ENCODE results near the gene PCED1A.
"Not testable (repeated sequence)": the region's sequence is repeated elsewhere in the genome, so short reads cannot be mapped to it uniquely, and the experiment has no call there.

Gene PCED1A

DNA sequence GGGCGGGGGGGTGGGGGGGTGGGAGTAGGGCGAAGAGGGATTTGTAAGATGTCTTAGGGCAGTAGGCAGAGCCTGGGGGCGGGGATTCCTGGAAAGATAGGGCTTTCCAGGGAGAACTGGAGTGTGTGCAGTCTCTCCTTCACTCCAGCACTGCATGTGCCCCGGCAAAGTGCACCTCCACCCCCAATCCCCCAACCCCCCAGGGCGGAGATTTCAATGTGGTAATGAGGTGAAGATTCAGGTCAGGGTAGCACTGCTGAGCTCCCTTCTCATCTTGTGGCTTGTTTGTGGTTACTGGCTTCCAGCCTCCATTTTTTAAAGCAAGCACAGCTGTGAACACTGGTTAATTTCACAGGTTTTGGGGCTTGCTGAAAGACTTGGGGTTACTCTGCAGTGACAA, 18.4 kb downstream of the PCED1A start:
- DNase-seq, result no peak

DNA sequence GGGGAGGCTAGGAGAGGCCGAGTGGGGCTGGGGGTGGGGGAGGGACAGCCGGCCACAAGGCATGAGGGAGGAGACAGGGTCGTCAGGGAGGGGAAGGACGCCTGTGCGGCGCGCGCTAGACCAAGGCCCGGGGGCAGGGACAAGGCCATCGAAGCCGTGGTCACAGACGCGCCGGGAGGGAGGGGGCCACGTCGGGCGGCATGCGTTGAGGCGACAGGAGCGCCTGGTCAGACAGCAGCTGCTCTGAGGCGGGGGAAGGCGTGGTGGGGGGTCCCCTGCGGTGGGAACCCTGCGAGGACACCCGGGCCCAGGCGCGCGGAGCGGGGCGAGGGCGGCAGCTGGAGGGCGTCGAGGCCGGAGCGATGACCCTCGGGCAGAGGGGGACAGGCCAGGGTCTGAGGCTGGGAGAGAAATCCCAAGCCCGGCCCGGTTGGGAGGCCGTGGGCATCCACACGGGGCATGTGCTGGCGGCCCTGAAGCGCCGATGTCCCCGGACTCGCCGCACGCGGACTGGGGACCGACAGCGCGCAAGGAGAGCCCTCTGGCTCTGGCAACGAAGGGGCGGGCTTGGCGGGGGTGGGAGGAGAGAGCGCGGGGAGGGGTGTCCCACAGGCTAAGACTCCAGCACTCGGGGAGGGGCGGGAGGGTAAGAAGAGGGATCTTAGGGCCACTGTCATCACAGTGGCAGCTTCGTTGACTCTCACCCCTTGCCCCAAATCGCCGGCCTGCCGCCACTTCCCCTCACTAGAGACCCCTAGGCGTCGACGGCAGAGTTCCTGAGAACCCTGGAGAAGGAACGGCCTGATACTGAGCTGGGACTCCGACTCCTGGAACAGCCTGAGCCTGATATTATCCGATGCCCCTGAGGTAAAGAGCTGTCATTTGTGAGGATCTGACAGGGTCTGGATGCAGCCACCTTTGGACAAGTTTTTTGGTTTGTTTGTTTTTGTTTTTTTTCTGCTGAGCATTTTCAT, 19.3 kb downstream of the PCED1A start:
- no peak for DNase-seq

DNA sequence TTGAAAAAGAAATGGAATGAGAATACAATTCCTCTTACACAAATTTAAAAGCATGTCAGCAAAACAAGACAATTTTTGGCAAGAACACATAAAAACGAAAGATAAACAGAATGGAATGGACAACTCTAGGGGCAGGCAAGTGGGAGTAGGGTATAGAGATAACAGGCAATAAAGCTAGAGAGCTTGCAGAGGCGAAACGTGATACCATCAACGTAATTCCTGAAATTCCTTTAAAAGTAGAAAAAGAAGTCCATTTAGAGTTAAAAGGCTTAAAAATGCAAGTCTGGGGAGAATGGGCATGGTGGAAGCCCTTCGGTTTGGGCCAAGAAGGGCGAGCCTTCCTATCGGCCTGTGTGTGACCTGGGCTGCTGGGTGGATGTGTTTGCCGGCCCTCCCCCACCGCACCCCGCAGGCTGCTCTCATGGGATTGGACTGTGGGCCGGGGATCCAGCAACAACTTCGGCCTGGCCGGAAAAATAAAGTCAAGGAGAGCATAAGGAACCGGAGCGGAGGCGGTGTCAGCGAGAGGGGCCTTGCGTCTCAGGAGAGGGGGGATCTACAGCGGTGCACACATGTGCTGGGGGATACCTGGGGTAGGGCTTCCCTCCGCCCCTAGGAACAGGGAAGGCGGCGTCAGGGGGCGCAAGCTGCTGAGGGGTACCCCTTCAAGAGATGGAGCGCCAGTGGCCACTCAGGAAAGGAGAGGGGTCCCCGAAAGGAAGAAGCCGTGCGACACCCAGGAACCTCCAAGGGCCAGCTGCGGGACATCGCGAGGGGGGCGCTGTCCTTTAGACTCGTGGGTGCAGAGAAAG, 20.2 kb downstream of the PCED1A start:
- DNase-seq, result no peak

DNA sequence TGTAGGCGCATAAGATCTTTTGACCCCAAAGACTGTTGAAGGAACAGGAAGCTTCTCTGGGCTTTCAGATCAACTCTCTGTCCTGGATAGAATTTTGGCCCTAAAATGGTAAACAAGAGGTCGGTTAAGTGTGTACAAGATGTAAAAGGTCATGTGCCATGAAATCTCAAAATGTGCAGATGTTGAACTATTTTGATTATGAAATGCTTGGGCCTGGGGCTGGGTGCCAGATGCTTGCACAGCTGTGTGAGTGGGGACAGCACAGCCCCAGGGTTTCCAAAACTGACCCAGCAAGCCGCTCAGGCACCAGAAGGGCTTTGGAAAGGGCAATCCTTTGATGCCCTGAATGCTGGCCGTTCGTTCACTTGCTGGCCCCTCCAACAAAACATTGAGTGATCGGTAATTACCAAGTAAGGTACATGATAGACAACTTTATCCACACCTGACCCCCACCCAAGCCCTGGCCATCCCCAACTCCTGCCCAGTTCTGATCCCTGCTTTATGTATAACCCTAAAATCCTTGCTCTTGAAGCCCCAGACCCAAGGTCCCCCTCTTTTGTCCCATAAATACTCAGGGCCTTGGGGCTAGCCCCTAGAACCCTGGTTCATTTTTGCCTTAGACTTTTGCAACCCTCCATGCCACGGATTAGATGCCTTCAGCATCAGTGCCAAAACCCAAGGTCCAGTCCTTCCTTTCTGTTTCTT, 22.4 kb downstream of the PCED1A start:
- no peak for DNase-seq

DNA sequence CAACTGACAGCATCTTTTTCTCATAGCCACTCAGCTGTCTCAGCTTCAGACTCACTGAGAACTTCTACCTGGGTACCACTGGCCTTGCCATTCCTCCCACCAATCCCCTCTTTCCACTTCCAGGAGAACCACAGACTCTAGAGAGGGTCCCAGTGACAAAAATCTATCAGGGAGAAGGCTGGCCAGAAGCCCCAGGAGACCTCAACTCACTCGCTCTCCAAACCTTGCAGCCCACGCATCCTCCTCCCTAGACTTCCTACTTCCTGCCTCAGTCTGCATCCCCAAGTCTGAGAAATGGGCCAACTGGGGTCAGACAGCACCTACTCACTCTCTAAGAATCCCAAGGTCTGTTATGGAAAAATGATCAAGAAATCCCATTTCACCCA, 23.1 kb downstream of the PCED1A start:
- DNase-seq, result no peak

DNA sequence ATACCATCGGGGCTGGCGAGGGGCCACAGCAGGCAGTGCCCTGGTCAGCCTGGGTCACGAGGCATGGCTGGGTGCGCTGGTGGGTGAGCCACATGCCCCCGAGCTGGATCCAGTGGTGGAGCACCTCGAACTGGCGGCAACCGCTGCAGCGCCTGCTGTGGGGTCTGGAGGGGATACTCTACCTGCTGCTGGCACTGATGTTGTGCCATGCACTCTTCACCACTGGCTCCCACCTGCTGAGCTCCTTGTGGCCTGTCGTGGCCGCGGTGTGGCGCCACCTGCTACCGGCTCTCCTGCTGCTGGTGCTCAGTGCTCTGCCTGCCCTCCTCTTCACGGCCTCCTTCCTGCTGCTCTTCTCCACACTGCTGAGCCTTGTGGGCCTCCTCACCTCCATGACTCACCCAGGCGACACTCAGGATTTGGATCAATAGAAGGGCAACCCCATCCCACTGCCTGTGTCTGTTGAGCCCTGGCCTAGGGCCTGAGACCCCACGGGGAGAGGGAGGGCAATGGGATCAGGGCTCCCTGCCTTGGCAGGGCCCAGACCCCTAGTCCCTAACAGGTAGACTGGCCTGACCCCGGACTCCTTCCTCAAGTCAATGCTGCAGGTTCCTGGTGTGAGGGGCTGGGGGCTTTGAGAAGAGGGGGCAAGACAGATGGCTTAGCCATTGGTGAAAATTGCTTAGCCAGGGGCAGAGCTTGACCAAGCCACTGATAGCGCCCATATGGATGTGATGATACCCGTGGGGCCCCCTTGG, 23.7 kb downstream of the PCED1A start:
- no peak for DNase-seq

DNA sequence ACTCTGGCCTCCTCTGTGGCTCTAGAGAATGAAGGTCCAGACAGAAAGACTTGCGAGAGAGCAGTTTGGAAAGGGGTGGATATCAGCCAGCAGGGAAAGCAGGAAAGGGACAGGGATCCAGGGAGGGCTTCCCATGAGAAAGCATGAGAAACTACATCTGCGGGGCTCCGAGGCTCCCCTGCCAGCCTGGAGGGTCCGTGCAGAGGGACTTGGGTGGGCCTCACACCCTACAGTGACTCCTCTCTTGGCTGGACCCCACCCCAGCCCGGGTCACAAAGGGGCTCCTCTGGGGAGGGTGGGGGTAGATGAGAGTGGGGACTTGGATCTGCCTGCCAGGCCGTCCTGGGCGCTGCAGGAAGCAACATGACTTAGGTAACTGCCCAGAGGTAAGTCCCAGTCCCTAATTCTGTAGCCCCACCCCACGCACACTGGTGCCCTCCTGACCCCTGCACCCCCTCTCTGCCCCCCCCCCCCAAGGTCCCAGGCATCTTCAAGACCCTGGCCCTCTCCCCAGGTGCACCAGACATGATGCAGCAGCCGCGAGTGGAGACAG, 24.3 kb downstream of the PCED1A start, which contains the start of gene TMEM239:
TSS of gene TMEM239 (plus strand) at position 335 of the 553 bp plus-strand sequence. CDS start at position 526, 191 bp downstream.
- no peak for DNase-seq

DNA sequence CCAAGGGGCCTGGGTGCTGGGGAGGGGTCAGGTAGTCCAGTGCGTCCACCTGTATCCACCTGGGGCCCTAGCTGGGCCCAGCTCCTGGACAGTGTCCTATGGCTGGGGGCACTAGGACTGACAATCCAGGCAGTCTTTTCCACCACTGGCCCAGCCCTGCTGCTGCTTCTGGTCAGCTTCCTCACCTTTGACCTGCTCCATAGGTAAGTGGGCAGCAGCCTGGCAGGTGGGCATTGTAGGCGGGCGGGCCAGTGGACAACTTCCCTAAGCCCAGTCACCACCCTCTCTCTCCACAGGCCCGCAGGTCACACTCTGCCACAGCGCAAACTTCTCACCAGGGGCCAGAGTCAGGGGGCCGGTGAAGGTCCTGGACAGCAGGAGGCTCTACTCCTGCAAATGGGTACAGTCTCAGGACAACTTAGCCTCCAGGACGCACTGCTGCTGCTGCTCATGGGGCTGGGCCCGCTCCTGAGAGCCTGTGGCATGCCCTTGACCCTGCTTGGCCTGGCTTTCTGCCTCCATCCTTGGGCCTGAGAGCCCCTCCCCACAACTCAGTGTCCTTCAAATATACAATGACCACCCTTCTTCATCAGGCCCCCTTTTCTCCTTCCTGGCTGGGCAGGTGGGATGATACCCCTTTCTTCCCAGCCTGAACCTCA, 25.1 kb downstream of the PCED1A start:
- no peak for DNase-seq

DNA sequence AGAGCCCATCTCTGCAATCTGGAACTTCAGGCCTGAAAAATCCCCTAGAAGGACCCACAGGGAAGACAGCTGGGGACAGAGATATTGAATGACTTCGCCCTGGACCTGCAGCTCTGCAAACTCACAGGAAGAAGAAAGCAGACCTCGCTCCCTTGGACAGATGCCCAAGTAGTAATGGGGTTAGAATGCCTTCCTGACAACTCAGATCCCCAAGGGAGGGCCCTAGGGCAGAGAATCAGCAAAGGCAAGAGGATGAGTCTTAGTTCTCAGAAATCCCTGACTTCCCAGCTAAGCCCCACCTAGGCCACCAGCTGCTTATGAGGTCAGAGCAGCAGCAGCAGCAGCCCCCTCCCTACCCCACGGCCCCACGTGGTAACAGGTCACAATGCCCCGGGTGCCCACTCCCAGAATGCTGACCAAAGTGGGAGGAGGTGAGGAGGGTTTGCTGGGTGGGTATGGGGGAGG, 25.8 kb downstream of the PCED1A start, which contains the start of gene C20orf141:
TSS of gene C20orf141 (plus strand) at position 401 of the 465 bp plus-strand sequence. CDS start 198 bp downstream, outside the sequence.
- DNase-seq, result no peak

DNA sequence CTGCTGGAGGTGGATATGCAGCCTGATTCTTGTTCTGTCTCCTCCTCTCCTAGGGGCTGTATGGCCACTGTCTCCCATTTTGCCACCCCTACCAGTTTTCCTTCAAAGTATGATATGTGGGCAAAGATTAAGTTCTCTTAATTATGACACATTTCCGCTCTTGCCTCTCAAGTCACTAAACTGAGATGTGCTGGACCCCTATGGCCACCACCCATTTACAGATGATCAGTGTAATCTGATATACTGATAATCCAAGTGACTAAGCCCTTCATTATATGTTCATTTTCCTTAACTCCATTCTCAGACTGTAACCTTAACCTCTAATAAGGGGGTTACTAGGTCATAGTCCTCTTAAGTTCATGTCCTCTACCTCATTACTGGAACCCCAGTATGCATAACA, 26.4 kb downstream of the PCED1A start:
- no peak for DNase-seq

DNA sequence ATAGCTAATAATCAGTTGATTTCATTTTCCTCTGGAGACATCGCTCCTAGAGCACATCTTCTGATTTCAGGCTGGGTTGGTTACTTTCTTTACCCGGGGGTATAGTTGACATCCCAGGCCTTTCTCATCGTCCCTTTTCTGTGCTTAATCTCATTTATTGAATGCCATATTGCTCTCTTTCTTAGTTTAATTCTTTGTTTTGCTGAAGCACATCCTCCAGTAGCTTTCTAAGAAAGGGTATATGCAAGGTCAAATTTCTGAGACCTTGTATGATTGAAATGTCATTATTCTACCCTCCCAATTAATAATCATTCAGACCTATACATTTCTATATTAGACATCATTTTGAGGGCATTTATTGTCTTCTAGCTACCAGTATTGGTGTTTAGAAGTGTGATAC, 28.3 kb downstream of the PCED1A start:
- DNase-seq, result no peak

DNA sequence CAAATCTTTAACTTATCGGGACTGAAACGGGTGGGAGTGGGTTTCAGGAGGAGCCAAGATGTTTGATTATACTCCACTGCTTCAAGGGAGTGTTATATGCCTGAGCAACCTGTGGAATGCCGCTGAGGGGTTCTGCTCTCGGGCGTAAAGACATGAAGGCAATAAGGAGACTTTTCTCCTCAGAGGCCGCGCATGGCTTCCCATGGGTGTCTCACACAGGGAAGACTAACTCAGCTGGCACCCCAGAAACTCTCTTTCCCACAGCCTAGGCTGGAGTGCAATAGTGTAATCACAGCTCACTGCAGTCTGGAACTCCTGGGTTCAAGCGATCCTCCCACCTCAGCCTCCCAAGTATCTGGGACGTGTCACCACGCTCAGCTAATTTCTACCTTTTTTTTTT, 30.8 kb downstream of the PCED1A start:
- no peak for DNase-seq

DNA sequence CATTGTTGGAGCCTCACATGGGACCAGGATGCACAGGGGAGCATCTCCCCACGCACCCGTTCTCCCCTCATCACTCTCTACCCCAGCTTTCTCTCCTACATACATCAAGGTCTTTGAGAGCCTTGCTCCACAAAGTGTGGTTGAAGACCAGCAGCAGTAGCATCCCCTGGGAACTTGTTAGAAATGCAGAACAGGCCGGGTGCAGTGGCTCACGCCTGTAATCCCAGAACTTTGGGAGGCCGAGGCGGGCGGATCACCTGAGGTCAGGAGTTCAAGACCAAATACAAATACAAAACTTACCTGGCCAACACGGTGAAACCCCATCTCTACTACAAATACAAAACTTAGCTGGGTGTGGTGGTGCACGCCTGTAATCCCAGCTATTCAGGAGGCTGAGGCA, 32.5 kb downstream of the PCED1A start:
- not testable (repeated sequence) for DNase-seq

DNA sequence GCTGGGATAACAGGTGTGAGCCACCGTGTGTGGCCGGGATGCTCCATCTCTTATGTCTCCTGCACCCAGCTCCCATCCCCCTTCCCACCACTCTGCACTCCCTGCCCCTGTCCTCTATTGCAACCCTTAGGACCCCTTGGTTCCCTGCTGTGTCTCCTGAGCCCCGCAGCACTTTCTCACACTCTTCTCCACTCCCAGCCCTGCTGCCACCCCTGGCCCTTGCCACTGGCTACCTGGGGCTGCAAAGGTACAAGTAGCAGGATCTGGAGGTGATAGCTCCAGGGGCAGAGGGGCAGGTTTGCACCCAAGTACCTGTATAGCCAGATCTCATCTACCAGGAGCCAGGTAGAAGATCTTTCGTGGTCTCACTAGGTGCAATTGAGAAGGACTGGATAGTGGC, 33.4 kb downstream of the PCED1A start:
- no peak for DNase-seq

DNA sequence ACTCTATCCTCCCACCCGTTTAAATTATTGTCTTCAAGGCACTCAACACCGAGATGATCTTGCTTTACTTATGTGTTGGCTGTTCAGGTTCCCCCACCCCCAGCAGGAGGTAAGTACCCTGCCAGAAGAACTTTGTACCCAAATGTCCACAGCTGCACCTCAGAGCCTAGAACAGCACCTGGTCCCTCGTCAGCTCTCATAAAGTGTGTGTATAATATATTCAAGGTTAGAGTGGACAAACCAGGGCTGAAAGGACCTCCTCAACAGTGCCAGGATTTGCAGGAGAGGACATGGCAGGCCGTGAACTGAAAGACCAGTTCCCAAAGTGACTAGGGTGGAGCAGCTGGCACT, 34.1 kb downstream of the PCED1A start:
- DNase-seq, result no peak

DNA sequence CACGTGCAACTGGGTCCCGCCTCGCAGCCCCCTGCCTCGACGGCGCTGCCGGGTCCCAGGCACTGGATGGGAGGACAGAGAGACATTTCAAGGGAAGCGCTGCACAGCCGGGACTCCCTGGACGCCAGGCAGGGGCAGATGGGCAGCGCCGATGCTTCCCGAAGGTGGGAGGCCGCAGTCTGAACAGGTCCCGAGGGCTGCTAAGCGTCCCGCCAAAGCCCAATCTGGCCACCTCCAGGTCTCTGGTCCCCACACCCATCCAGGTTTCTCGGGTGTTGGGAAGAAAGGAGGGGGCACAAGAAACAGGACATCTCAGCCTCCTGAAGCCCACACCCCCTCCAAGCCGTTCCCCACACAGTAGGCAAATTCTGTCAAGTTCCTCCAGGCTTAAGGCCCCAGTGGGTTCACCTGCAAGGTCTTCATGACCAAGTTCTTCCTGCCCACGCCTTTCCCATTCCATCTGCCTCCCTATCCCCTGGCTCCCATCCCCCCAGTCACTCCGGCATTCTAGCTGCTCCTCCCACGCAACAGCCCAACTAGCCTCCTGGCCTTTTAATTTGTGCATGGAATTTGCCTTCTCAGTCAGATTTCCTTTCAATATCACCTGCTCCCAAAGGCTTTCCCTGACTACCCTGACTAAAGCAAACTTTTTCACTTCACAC, 34.6 kb downstream of the PCED1A start:
- no peak for DNase-seq

DNA sequence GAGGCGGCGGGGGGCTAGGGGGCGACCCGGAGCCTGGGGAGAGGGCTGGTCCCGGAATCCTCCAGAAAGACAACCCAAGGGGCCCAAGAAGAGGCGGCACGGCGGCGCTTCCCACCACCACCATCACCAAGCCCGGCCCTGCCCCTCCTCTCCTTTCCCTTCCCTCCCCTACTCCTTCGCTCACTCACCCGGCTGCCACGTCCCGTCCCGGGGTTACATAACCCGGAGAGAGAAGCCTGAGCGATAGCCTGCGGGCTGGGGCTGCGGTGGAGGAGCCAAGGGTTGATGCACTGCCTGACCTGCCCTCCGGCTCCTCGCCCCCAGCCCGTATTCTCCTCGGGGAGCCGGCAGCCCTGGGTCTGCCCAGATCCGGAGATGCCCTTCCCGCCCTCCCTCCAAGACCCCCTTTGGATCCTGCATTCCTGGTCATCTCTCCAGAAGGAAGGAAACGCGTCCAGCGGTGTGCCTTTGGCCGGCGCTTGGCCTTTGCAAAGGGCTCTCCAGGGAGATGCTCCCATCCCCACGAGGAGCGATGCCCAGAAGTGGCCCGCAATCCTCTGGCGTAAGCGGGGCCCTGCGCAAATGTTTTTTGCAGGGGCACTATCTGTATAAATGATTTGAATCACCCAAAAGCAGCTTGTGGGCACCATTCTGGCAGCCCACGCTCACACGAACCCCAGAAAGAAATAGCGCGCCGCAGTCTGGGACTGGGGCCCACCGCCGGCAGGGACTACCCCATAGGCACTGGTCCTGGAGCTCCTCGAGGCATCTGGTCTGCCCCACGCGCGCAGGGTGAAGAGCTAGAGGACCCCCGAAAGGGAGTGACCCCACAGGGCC, 35.4 kb downstream of the PCED1A start:
- no peak for DNase-seq

DNA sequence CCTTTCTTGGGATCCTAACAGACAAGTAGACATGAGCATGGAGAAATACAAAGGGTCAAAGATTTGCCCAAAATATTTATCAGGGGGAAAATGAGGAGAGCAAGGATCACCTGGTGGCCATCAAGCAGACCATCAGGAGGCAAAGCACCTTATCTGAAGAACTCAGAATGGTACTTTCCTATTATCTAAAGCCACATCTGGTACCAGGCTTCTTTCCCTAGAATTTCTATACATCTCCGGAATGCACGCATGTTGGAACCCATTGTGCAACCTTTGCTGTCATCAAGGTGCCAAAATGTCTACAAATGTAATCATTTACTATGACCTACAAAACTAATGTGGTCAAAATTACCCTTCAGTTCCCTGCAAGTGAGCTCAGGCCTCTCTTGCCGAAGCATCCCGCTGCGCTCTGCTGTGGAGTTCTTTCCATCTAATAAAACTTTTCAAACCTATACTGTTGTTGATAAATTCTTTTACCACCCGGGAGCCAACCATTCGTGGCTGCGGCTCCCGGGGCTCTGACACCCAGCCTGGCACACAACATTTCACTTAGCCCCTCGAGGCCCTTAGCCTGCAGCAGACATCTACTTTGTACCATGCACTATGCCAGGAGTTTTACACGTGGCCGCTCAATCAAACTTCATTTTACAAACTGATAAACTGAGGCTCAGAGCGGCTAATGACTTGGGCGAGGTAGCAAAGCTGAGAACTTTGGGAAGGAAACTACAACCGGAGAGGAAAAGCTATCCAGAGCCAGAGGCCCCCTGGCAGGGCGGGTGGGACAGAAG, 36.2 kb downstream of the PCED1A start:
- no peak for DNase-seq

DNA sequence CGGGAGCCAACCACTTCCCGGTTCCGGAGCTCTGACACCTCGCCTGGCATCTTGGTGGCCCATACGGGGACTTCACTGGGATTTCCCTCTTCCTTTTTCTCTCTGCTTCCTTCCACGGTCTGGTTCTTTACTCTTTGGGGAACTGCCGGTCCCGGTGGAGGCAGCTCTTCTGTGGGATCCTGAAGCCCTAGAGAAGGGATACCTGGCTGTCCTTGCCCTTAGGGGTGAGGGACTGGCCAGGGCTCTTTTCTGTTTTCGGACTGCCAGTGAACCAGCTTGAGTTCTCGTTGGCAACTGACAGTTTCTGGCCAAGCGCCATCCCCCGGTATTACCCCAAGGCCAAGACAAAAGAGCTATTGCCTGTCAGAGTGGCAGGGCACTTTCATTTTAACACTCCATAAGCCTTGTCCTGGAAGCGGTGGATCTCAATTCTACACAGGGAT, 39.1 kb downstream of the PCED1A start:
- DNase-seq, result no peak
